GM23338 (cell line): ENCODE data around the gene RETNLB. TPM values are rescaled to one million over a fixed set of nuclear protein-coding genes. Genes with fewer than 3 reads are reported as not detected.

ENCODE experiments used
- ATAC-seq: fragments of 200-7000 bp; cut with Tn5 transposase; 3 replicates; pipeline ENCODE4 v1.9.1; 2020
- DNase-seq: peaks from one replicate; pipeline ENCODE4 v3.0.0-alpha.2; 2015; ENCODE audit warnings: low spot score
- H2AFZ ChIP-seq: fragments of 200-600 bp; sonication (generic); 2 replicates; pipeline ENCODE4 v1.8.0; 2016; ENCODE audit warnings: antibody characterized with exemption, mild to moderate bottlenecking, moderate library complexity
- H3F3A ChIP-seq: fragments of 200-600 bp; sonication (generic); replicated peaks from 2 replicates; pipeline ENCODE4 v1.8.0; 2017; ENCODE audit warnings: antibody characterized with exemption, mixed run types, low read depth
- H3K27ac ChIP-seq: fragments of 200-600 bp; sonication (generic); 2 replicates; pipeline ENCODE4 v1.6.1; 2016; ENCODE audit warnings: low read depth
- H3K27me3 ChIP-seq: fragments of 200-600 bp; sonication (generic); 2 replicates; pipeline ENCODE4 v1.8.0; 2016; ENCODE audit warnings: mild to moderate bottlenecking, mixed run types, moderate library complexity; ENCODE audit not compliant: insufficient read depth
- H3K36me3 ChIP-seq: fragments of 200-600 bp; sonication (generic); 2 replicates; pipeline ENCODE4 v1.8.0; 2016; ENCODE audit warnings: mild to moderate bottlenecking; ENCODE audit not compliant: insufficient read depth
- H3K4me1 ChIP-seq: fragments of 200-600 bp; sonication (generic); 2 replicates; pipeline ENCODE4 v1.8.0; 2016; ENCODE audit warnings: mild to moderate bottlenecking, moderate library complexity; ENCODE audit not compliant: insufficient read depth
- H3K4me2 ChIP-seq: fragments of 200-600 bp; sonication (generic); 2 replicates; pipeline ENCODE4 v1.7.1; 2017; ENCODE audit warnings: mixed run types
- H3K4me3 ChIP-seq: fragments of 200-600 bp; sonication (generic); 2 replicates; pipeline ENCODE4 v1.6.1; 2016; ENCODE audit warnings: mixed run types
- H3K79me2 ChIP-seq: fragments of 200-600 bp; sonication (generic); replicated peaks from 2 replicates; pipeline ENCODE4 v1.8.0; 2017; ENCODE audit warnings: mild to moderate bottlenecking; ENCODE audit not compliant: insufficient read depth
- H3K9me2 ChIP-seq: fragments of 200-600 bp; sonication (generic); 2 replicates; pipeline ENCODE4 v1.8.0; 2017; ENCODE audit not compliant: insufficient read depth
- H4K20me1 ChIP-seq: fragments of 200-600 bp; sonication (generic); replicated peaks from 2 replicates; pipeline ENCODE4 v1.8.0; 2017; ENCODE audit warnings: mild to moderate bottlenecking; ENCODE audit not compliant: insufficient read depth
- H3K27ac Mint-ChIP-seq: 2 replicates; pipeline ENCODE4 v1.8.0; 2020; ENCODE audit warnings: inconsistent platforms, mild to moderate bottlenecking, moderate library complexity, mixed read lengths
- H3K27me3 Mint-ChIP-seq: 3 replicates; pipeline ENCODE4 v1.8.0; 2022; ENCODE audit warnings: low read depth, mild to moderate bottlenecking, moderate library complexity, mixed read lengths, inconsistent platforms; ENCODE audit not compliant: insufficient read depth, poor library complexity
- H3K36me3 Mint-ChIP-seq: 3 replicates; pipeline ENCODE4 v1.8.0; 2021; ENCODE audit warnings: low read depth, mild to moderate bottlenecking, inconsistent platforms, moderate library complexity, mixed read lengths
- H3K4me1 Mint-ChIP-seq: 3 replicates; pipeline ENCODE4 v1.8.0; 2020; ENCODE audit warnings: mild to moderate bottlenecking, inconsistent platforms, mixed read lengths
- H3K4me3 Mint-ChIP-seq: 3 replicates; pipeline ENCODE4 v1.8.0; 2021; ENCODE audit warnings: moderate library complexity, mild to moderate bottlenecking, inconsistent platforms, mixed read lengths
- H3K9me3 Mint-ChIP-seq: 3 replicates; pipeline ENCODE4 v1.8.0; 2020; ENCODE audit warnings: moderate library complexity, mild to moderate bottlenecking, inconsistent platforms, mixed read lengths
- CREB1 ChIP-seq: fragments of 250-450 bp; sonication (Bioruptor Pico); IDR thresholded peaks from 2 replicates; pipeline ENCODE4 v1.5.0; 2020; ENCODE audit warnings: low read depth, mild to moderate bottlenecking, moderate library complexity
- CTCF ChIP-seq, 2 experiments: fragments of 200-600 bp in 1 of 2; sonication (generic) in 1 of 2; conservative IDR thresholded peaks; 2 replicates each; pipeline versions ENCODE4 v1.5.1 to v1.6.1; 2016 to 2017; ENCODE audit warnings: antibody characterized with exemption in 2 of 2, low read depth in 2 of 2, mild to moderate bottlenecking in 2 of 2, moderate library complexity in 1 of 2
- JUNB ChIP-seq: IDR thresholded peaks from one replicate; pipeline ENCODE4 v1.6.1; 2016; ENCODE audit warnings: antibody characterized with exemption; ENCODE audit not compliant: unreplicated experiment
- NANOG ChIP-seq: IDR thresholded peaks from 2 replicates; pipeline ENCODE4 v1.6.1; 2016; ENCODE audit warnings: antibody characterized with exemption, borderline replicate concordance
- REST ChIP-seq: IDR thresholded peaks from one replicate; pipeline ENCODE4 v1.6.1; 2018; ENCODE audit warnings: antibody characterized with exemption; ENCODE audit not compliant: unreplicated experiment
- STAT1 ChIP-seq: IDR thresholded peaks from one replicate; pipeline ENCODE4 v1.6.1; 2016; ENCODE audit warnings: antibody characterized with exemption; ENCODE audit not compliant: unreplicated experiment
- ZNF114 ChIP-seq: fragments of 250-450 bp; sonication (Bioruptor Pico); IDR thresholded peaks from 2 replicates; pipeline ENCODE4 v1.5.0; 2020; ENCODE audit warnings: mild to moderate bottlenecking, moderate library complexity
- polyA plus RNA-seq: library from polyadenylated mRNA; unstranded; fragments of >200 nt; fragmentation: Nextera tagmentation; extraction: Ambion mirVana; gene quantifications from 2 replicates; pipeline ENCODE4 v1.2.1, GENCODE V29; 2016
- total RNA-seq: library from RNA; depleted of rRNA; stranded (reverse); fragments of >200 nt; shearing (Covaris generic); gene quantifications from 2 replicates; pipeline ENCODE4 v1.2.3, GENCODE V29; 2014

Gene RETNLB
- total and polyA plus RNA-seq, 2 experiments from 2014 or later = not detected

GRCh38 chr3:108780235-108780634 lies 23.0 kb upstream of the RETNLB start (continued):
- TF ChIP-seq JUNB (no peak), STAT1 (no peak)

- Mint-ChIP-seq H3K4me1 (peaks cover 5% of the 10 kb centered on the region; the same call in 2 of the 3 replicates), H3K4me3 (no peak overlapping the region)
- H3K27me3 ChIP-seq = no peaks in the 10 kb centered on the region
Observed at GRCh38 chr3:108779496-108779895, 22.3 kb upstream of the RETNLB start.

More at GRCh38 chr3:108779496-108779895, 22.3 kb upstream of the RETNLB start:
- Histone ChIP-seq H3K4me2 (no peak overlapping the region), H4K20me1 (no peaks in the 10 kb centered on the region), H3K27ac (no peak overlapping the region), H3K79me2 (no peaks in the 10 kb centered on the region), H3K4me3 (no peak overlapping the region), H3K36me3 (no peaks in the 10 kb centered on the region), H3K9me2 (peaks cover 9% of the 10 kb centered on the region; the same call in 1 of the 2 replicates), H2AFZ (no peak overlapping the region), H3F3A (no peaks in the 10 kb centered on the region), H3K4me1 (no peaks in the 10 kb centered on the region)
- Mint-ChIP-seq H3K9me3 (no peaks in the 10 kb centered on the region), H3K36me3 (no peaks in the 10 kb centered on the region), H3K27me3 (no peaks in the 10 kb centered on the region), H3K27ac (no peak overlapping the region)
- DNase-seq (no peak), ATAC-seq (no peak)
- TF ChIP-seq ZNF114 (CRISPR knock-in tag) (no peak), CREB1 (CRISPR knock-in tag) (no peak), NANOG (no peak), REST (no peak), CTCF (conservative IDR thresholded peaks at IDR 0.05; ENCODE audit: low read depth in 2 of 2) (no peak)
